K562 (cell line): ENCODE results near the gene PRKAR2B.

Experiments
- ARNT ChIP-seq, 2 experiments: fragments of 450-650 bp; IDR thresholded peaks; 2 replicates each; pipeline ENCODE4 v1.6.1; 2016; ENCODE audit warnings: mild to moderate bottlenecking in 1 of 2
- CBX3 ChIP-seq, 2 experiments: IDR thresholded peaks; 1 replicate in 1 of 2; 2 replicates in 1 of 2; pipeline ENCODE4 v1.6.1; 2012; ENCODE audit warnings: inconsistent platforms in 2 of 2, low read length in 2 of 2, borderline replicate concordance in 1 of 2, control low read depth in 1 of 2
- CHD4 ChIP-seq: fragments of 200-600 bp; sonication (generic); IDR thresholded peaks from 3 replicates; pipeline ENCODE4 v1.6.1; 2012; ENCODE audit warnings: low read depth, mild to moderate bottlenecking, mixed read lengths, low read length, inconsistent platforms; ENCODE audit not compliant: insufficient read depth, insufficient replicate concordance, poor library complexity, severe bottlenecking
- CREB1 ChIP-seq, 2 experiments: sonication (generic) in 1 of 2; formaldehyde crosslinking in 1 of 2; IDR thresholded peaks; 2 replicates each; pipeline versions ENCODE4 v1.6.1 to v1.8.0; 2012 to 2022; ENCODE audit warnings: inconsistent platforms in 1 of 2, mild to moderate bottlenecking in 1 of 2, missing genetic modification reagents in 1 of 2, moderate library complexity in 1 of 2
- CTCF ChIP-seq, 3 experiments: IDR thresholded peaks in 2 of 3; conservative IDR thresholded peaks in 1 of 3; 2 replicates each; pipeline ENCODE4 v1.5.1; 2011 to 2012; ENCODE audit warnings: low read length in 3 of 3, mild to moderate bottlenecking in 3 of 3, control low read depth in 2 of 3, improper control_type of control experiment in 1 of 3, inconsistent platforms in 1 of 3, low read depth in 1 of 3, mixed read lengths in 1 of 3, moderate library complexity in 1 of 3; ENCODE audit not compliant: insufficient read depth in 2 of 3
- MED1 ChIP-seq: sonication (generic); formaldehyde crosslinking; IDR thresholded peaks from 2 replicates; pipeline ENCODE4 v1.8.1; 2023; ENCODE audit warnings: missing genetic modification reagents, borderline replicate concordance
- POLR2A ChIP-seq: fragments of 450-650 bp; conservative IDR thresholded peaks from 2 replicates; pipeline ENCODE4 v1.6.1; 2016
- ZNF398 ChIP-seq: fragments of 250-450 bp; sonication (Bioruptor Pico); IDR thresholded peaks from 2 replicates; pipeline ENCODE4 v1.8.0; 2021; ENCODE audit warnings: moderate library complexity, mild to moderate bottlenecking, inconsistent platforms
- ZNF766 ChIP-seq: fragments of 200-800 bp; sonication (Bioruptor generic); conservative IDR thresholded peaks from 2 replicates; pipeline ENCODE4 v1.6.1; 2016; ENCODE audit warnings: missing genetic modification characterization, missing compliant biosample characterization
- TF ChIP-seq, protein P1 (sequence below): sonication (generic); formaldehyde crosslinking; IDR thresholded peaks from 2 replicates; pipeline ENCODE4 v1.8.0; 2022; ENCODE audit warnings: missing genetic modification reagents, mild to moderate bottlenecking, moderate library complexity, borderline replicate concordance

- no peak for TF ChIP-seq POLR2A
- TF ChIP-seq CHD4: no peak
- TF ChIP-seq CTCF (IDR thresholded peaks at IDR 0.05 in 2 of 3, conservative IDR thresholded peaks at IDR 0.05 in 1 of 3; ENCODE audit: insufficient read depth in 2 of 3, low read depth in 1 of 3, low read length in 3 of 3): no peak
- no peak for TF ChIP-seq ARNT (IDR thresholded peaks at IDR 0.05)
- TF ChIP-seq MED1: no peak
- no peak for TF ChIP-seq CBX3 (IDR thresholded peaks at IDR 0.05; ENCODE audit: borderline replicate concordance in 1 of 2, low read length in 2 of 2)
- no peak for TF ChIP-seq ZNF398 (CRISPR knock-in tag)
- no peak for TF ChIP-seq CREB1 (IDR thresholded peaks at IDR 0.05)
- no peak for TF ChIP-seq CREB1 (CRISPR knock-in tag; IDR thresholded peaks at IDR 0.05)
- no peak for TF ChIP-seq ZNF766
- TF ChIP-seq, protein P1, sequence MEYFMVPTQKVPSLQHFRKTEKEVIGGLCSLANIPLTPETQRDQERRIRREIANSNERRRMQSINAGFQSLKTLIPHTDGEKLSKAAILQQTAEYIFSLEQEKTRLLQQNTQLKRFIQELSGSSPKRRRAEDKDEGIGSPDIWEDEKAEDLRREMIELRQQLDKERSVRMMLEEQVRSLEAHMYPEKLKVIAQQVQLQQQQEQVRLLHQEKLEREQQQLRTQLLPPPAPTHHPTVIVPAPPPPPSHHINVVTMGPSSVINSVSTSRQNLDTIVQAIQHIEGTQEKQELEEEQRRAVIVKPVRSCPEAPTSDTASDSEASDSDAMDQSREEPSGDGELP: no peak
Observed at GRCh38 chr7:107029061-107029763, 15.3 kb upstream of the PRKAR2B start.
